Measurements from ENCODE around the gene PDE8A.
"Not testable (repeated sequence)": the region's sequence is repeated elsewhere in the genome, so short reads cannot be mapped to it uniquely, and the experiment has no call there.

Gene PDE8A

GRCh38 chr15:84991014-84991712 is 9.5 kb downstream of the PDE8A start:
- no peak for DNase-seq

DNA sequence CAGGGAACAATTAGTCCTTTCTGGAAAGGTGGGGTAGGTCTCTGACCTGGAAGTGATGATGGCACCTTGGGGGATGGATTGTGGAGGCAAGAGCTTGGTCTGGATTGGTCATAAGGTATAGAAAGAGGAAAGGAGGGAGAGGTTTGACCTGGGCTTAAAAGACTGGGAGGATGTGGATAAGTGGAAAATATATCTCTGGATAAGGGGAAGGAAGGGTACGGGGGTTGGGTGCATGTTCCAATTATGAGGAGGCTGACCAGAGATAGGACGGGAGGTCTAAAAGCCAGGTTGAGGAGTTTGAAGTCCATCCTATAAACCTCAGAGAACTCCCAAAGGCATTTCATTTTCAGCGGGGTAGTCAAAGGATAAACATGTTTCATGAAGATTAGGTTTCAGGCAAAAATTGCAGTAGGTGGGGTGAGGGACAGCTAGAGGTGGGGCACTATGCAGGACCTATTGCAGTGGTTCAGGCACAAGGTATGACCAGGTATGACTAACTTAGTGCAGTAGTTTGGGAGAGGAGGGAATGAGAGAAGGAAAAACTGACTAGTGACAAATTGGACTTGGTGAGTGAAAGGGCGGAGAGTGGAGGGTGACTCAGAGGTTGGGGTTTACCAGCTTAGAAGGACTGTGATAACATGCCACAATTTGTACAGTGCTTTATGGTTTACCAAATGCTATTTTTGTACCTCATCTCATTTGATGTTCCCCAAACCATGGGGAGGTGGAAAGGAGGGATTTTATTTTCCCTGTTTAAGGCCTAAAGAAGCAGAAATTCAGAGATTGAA is 10.7 kb downstream of the PDE8A start:
- no peak for DNase-seq

- DNase-seq = no peak
These were observed 14.4 kb downstream of the PDE8A start for GRCh38 chr15:84996055-84996454.

DNA sequence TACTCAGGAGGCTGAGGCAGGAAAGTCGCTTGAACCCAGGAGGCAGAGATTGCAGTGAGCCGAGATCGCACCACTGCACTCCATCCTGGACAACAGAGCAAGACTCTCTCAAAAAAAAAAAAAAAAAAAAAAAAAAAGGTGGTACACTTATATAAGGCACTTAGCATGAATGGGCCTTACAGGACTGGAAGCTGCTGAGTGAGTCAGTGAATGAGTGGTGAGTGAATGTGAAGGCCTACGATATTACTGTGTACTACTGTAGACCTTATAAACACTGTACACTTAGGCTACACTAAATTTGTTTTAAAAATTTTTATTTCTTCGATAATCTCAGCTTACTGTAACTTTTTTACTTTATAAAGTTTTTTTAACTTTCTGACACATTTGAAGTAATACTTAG is 15.1 kb downstream of the PDE8A start:
- not testable (repeated sequence) for DNase-seq

DNA sequence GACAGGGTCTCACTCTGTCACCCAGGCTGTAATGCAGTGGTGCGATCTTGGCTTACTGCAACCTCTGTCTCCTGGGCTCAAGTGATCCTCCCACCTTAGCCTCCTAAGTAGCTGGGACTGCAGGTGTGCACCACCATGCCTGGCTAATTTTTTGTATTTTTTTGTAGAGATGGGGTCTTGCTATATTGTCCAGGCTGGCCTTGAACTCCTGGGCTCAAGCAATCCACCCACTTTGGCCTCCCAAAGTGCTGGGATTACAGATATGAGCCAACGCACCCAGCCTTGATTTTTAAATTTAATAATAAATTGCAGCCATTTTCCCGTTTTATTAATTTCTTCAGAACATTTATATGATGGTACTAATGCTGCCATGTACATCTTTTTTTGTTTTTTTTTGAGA is 15.6 kb downstream of the PDE8A start:
- DNase-seq = not testable (repeated sequence)

DNA sequence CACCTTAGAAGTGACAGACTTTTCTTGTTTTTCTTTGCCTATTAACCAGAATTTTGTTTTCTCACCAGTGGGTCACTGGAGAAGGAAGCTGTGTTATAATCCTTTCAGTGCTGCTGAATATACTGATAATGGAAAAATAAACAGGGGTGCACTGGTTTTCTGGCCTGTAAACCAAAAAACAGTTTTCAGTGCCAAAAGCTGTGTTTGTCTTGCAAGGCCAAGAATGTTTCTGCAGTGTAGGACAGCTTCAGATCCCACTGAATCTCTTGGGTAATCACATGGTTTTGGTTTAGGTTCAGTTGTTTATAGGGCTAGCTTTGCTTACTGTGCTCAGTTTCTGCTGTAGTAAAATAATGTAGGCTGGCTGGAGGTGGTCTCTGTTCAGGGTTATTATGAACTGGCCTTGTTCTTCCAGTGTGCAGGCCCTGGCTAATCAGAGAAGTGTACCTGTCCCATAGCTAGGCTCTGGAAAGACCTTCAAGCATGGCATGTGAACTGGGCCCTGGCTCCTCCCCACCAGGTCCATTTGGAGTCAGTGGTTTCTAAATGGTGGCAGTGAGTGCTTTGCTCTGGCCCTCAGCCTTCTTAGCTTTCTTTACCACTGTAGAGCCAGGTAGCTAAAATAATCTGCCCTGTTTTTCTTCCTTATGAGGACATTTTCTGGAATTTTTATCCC is 18.7 kb downstream of the PDE8A start:
- DNase-seq = no peak

- no peak for DNase-seq
These were observed 19.3 kb downstream of the PDE8A start for GRCh38 chr15:85000937-85001336.

DNA sequence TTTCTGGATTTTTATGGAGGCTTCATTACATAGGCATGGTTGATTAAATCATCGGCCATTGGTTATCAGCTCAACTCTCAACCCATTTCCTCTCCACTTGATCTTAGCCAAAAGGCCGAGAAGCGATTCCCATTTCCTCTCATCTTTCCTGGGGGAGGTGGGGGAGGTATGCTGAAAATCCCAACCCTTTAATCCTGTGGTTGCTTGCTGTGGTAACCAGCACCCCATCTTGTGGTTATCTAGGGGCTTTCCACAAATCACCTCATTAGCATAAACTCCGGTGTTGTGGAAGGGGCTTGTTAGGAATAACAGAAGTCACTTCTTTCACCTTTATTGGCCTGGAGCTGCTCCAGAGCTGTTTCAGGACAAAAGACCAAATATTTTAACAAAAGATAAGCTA is 20.9 kb downstream of the PDE8A start:
- DNase-seq = no peak

DNA sequence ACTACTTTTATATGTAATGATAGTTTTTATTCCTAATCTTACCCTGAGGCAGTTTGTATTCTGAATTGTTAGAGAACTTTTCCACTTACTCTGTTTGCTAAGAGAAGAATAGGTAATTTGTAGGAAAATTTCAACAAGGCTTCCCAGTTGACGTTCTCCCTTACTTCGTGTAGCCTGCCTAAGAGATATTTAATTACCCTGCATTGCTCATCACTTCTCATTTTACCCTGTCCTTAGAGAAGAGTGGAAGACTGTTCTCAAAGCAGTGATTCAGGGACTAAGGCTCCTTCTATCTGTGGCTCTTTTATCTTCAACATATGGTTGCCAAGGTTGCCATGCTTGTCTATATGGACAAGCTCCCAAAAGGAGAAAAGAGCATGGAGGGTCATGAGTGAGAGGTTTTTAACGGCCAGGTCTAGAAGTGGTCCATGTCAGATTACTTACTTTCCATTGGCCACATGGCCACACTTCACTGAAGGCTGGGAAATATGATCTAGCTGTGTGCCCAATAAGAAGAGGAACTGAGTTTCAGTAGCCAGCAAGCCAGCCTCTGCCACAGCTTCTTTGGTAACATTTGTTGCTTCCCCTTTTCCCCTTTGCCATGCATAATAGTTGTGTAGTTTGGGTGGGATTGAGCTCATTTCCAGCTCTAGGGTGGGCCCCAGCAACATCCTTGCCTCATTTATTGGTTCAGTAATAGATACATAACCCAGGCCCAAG is 22.1 kb downstream of the PDE8A start:
- no peak for DNase-seq

GRCh38 chr15:85004550-85004949 is 22.9 kb downstream of the PDE8A start:
- no peak for DNase-seq

DNA sequence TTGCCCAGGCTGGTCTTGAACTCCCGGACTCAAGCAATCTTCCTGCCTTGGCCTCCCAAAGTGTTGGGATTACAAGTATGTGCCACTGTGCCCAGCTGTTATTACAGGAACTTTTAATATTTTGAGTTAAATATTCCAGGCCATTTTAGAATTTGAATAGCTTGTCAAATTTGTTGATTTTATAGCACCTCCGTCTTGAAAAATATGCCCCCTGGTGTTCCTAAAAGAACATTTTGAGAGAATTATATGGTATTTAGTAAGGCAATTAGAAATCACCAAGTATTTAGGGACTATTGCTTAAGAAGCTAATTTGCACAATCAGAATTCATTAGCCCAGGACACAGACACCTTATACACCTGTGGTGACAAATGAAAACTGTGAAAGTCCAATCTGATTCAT is 23.7 kb downstream of the PDE8A start:
- no peak for DNase-seq

GRCh38 chr15:85005746-85006145 is 24.1 kb downstream of the PDE8A start:
- DNase-seq = no peak

GRCh38 chr15:85006201-85006600 is 24.5 kb downstream of the PDE8A start:
- DNase-seq = no peak

DNA sequence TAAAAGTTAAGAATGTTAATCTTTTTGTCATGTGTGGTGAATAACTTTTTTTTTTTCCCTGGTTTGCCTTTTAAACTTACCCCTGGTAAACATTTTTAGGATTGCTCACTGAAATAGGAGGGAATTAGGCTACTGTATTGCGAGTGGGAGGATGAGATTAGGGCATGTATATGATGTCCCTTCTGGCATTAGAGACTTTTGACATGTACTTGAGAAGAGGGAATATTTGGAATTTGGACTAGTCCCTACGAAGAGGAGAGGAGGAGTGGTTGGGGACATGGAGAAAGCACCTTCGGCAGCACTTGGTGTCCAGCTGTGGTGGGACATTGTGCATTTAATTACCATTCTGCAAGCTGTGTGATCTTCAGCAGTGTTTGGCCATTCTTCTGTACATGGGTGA is 25.0 kb downstream of the PDE8A start:
- DNase-seq = no peak

DNA sequence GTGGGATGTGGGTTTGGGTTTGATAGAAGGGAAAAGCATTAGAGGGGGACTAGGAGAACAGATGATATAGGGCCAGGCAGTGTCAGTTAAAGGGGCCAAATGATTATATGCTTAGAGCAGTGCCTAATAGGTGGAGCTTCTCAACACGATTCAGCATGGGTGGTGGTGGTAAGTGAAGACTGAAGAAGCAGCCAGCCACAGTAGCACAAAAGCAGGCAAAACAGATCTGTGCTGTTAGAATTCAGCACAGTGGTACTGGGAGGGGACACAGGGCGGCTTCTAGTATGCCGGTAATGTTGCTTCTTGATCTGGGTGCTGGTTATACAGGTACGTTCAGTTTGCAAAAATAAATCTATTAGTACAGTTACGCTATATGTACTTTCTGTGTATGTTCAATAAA is 25.5 kb downstream of the PDE8A start:
- no peak for DNase-seq

GRCh38 chr15:85007741-85008397 is 26.2 kb downstream of the PDE8A start:
- DNase-seq = no peak

DNA sequence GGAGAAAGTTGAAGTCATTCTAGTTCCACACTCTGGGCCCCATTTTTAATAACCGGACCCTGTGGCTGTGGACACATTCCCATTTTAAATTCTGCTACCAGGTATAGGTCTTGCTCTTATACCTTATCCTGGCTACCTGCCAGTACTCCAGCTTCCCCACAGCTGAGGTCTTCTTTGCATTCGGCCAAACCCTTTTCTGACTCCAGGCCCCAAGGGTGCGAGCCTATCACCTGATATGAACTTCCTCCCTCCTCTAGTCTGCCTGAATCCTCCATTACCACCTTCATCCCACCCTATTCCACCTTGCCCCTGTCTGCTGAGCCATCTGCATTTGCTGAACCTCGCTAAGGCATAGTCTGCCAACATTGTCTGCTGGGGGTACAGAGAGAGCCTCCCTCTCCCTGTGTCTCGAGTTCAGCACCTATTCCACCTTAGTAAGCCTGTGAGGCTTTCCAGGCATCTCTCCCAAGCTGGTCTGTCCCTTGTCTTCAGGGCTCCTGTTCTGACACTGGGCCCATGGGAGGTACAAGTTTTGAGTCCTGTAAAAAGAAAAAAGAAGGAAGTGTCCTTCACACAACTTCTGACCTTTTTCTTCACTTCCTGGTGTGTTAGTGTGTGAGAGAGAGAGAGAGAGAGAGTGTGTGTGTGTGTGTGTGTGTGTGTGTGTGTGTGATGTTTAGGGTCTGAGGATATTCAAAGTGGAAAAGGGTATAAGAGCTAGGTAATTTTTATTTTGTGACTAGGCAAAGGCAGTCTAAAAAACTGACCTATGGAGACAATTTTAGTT is 27.0 kb downstream of the PDE8A start:
- DNase-seq = no peak

DNA sequence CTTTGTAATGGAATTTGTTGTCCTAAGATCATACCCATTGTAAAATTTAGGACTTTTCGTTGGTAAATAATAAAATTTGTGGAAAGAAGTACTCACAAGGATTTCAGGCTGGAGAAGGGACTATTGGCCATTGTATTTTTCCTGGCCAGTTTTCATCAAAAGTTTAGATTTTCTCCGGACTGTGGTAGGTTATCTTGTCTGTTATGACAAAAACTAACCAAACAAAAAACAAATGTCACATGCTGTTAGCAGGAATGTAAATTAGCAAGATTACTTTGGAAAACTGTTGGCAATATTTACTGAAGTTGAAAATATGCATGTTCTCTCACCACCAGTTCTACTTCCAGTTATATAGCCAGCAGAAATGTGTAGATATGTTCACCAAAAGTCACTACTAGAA is 27.8 kb downstream of the PDE8A start:
- no peak for DNase-seq

DNA sequence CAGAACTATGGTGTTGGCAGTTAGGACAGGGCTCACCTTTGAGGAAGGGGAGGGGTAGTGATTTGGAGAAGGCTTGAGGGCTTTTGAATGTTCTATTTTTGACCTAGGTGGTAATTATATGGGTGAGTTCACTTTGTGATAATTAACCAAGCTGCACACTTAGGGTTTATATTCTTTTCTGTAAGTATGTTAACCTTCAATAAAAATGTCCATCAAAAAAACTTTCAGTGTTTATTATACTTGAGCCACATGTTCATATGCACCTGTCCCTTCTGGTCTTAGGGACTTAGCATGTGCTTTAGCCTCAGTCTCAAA is 28.4 kb downstream of the PDE8A start:
- no peak for DNase-seq

DNA sequence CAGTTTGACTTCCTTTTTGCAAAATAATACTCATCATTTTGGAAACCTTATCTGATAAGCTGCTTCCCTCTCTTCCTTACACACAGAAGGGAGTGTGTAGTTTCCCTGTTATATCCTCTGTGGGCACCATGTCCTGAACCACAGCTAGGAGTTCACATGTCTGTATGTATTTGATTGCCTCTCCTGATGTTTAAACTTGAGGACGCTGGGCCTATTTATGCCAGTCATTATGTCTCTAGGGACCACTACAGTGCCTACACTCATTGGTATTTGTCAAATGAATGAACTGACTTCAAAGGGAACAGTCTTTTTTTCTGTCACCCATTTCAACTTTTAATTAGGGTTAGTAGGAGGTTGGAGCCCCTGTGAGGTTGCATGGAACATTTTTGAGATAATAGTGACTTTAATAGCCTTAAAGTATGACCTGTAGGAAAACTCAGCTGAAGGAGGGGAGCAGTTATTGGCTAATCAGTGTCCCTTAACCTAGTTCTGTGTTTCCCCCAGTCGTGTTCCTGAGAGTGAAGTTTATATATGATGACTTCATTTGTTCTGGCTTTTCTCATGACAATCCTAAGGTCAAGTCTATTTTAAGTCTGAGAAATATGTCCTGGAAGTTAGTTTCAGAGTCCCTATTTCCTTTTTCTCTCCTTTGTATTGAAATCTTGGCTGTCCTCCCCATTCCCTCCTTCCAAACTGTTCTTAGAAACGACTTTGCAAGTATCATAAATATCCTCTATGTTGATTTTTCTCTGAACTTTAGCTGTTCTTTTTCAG is 28.9 kb downstream of the PDE8A start:
- DNase-seq = no peak

DNA sequence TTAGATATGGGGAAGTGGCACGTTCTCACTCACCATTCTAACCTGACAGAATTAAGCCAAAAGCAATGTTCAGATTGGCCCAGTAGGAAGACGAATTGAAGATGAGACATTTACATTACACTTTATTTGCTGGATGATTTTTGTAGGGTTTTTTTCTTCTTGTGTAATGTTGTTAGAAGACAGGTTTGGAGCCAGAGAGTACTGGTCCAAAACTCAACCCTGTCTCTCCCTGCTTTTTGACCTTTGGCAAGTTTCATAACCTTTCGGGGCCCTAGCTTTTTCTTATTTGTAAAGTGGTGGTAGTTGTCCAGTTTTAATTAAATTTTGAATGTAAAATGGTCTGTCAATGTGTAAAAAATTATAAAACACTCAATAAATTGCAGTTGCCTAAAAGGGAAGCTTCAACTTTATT is 29.5 kb downstream of the PDE8A start:
- no peak for DNase-seq

Data from hematopoietic multipotent progenitor cell treated with erythropoietin and hydrocortisone succinate and interleukin-3 and kit ligand, for 8 days (in vitro differentiated cells).